HCT116 (cell line): ENCODE data around the gene ZNF784. TPM values are rescaled to one million over a fixed set of nuclear protein-coding genes. Genes with fewer than 3 reads are reported as not detected.

Experiments
- ATAC-seq: fragments of 200-7000 bp; cut with Tn5 transposase; 2 replicates; pipeline ENCODE4 v1.9.1; 2020; ENCODE audit warnings: mild to moderate bottlenecking, moderate library complexity
- BruUV-seq: library from RNA; stranded (reverse); fragments of 400-500 nt; replicated peaks from 2 replicates; lab custom pipeline; 2021; lab: Mats Ljungman, UMichigan
- CTCF ChIA-PET: fragments of 300-600 bp; sonication (Branson Sonifier 250); formaldehyde crosslinking; loops from one replicate; lab custom pipeline; 2021; ENCODE audit warnings: antibody characterized with exemption; lab: Charles Lee
- POLR2A ChIA-PET: fragments of 300-600, 350-600 bp; sonication (Branson Sonifier 250); formaldehyde crosslinking; loops from one replicate; lab custom pipeline; 2021; ENCODE audit warnings: antibody characterized with exemption; lab: Charles Lee
- RAD21 ChIA-PET, 2 experiments: fragments of 300-600 bp; sonication (Branson Sonifier 250); formaldehyde crosslinking; loops; one replicate each; lab custom pipeline; 2023; ENCODE audit warnings: low total read pairs in 2 of 2; ENCODE audit not compliant: uncharacterized antibody in 2 of 2, unreplicated experiment in 2 of 2, low non-redundant PET in 1 of 2; lab: Charles Lee
- DNase-seq: peaks from one replicate; pipeline ENCODE4 v3.0.0-alpha.2; 2010; ENCODE audit warnings: low read depth, low spot score
- H2AFZ ChIP-seq: fragments of 200-600 bp; shearing (Covaris generic), sonication (generic); 2 replicates; pipeline ENCODE4 v1.6.1; 2017; ENCODE audit warnings: low read depth, mixed run types, mixed read lengths, antibody characterized with exemption, low read length; ENCODE audit not compliant: poor library complexity, severe bottlenecking
- H3K27ac ChIP-seq: 2 replicates; pipeline ENCODE4 v1.5.1; 2012; ENCODE audit warnings: low read depth, low read length
- H3K27me3 ChIP-seq: fragments of 200-600 bp; sonication (generic); 2 replicates; pipeline ENCODE4 v1.6.1; 2016; ENCODE audit warnings: mixed run types, low read length, mixed read lengths; ENCODE audit not compliant: insufficient read depth
- H3K36me3 ChIP-seq, 2 experiments: fragments of 200-500 bp in 1 of 2; fragments of 200-600 bp in 1 of 2; sonication (Bioruptor generic) in 1 of 2; sonication (generic) in 1 of 2; 2 replicates each; pipeline versions ENCODE4 v1.5.1 to v1.6.1; 2014 to 2016; ENCODE audit warnings: low read length in 2 of 2, inconsistent platforms in 1 of 2, mixed read lengths in 1 of 2, mixed run types in 1 of 2; ENCODE audit not compliant: insufficient read depth in 2 of 2, control insufficient read depth in 1 of 2
- H3K4me1 ChIP-seq, 2 experiments: fragments of 200-600 bp in 1 of 2; sonication (generic) in 1 of 2; 2 replicates each; pipeline versions ENCODE4 v1.5.1 to v1.6.1; 2012 to 2017; ENCODE audit warnings: low read length in 2 of 2, inconsistent platforms in 1 of 2, mild to moderate bottlenecking in 1 of 2, mixed read lengths in 1 of 2, mixed run types in 1 of 2, moderate library complexity in 1 of 2; ENCODE audit not compliant: insufficient read depth in 2 of 2, control insufficient read depth in 1 of 2
- H3K4me2 ChIP-seq: fragments of 200-600 bp; sonication (generic); 2 replicates; pipeline ENCODE4 v1.6.1; 2017; ENCODE audit warnings: mixed run types, low read length, mixed read lengths
- H3K4me3 ChIP-seq, 2 experiments: fragments of 200-600 bp in 1 of 2; sonication (generic) in 1 of 2; replicated peaks in 1 of 2; 2 replicates each; pipeline ENCODE4 v1.5.1; 2011 to 2016; ENCODE audit warnings: low read length in 2 of 2, control low read depth in 1 of 2, low read depth in 1 of 2, mild to moderate bottlenecking in 1 of 2, mixed read lengths in 1 of 2, mixed run types in 1 of 2
- H3K79me2 ChIP-seq: fragments of 200-600 bp; sonication (generic); 2 replicates; pipeline ENCODE4 v1.6.1; 2017; ENCODE audit warnings: mild to moderate bottlenecking, mixed run types, low read length, moderate library complexity, mixed read lengths; ENCODE audit not compliant: insufficient read depth
- H3K9ac ChIP-seq: fragments of 200-600 bp; sonication (generic); 2 replicates; pipeline ENCODE4 v1.6.1; 2016; ENCODE audit warnings: low read length, mixed read lengths
- H3K9me2 ChIP-seq: fragments of 200-600 bp; sonication (generic), shearing (Covaris generic); 2 replicates; pipeline ENCODE4 v1.6.1; 2017; ENCODE audit warnings: mixed run types, mild to moderate bottlenecking, moderate library complexity; ENCODE audit not compliant: insufficient read depth
- H3K9me3 ChIP-seq, 2 experiments: fragments of 200-500 bp in 1 of 2; fragments of 200-600 bp in 1 of 2; sonication (Bioruptor generic) in 1 of 2; sonication (generic) in 1 of 2; 2 replicates each; pipeline ENCODE4 v1.6.1; 2014 to 2017; ENCODE audit warnings: low read length in 2 of 2, mixed read lengths in 2 of 2, inconsistent platforms in 1 of 2, low read depth in 1 of 2, mild to moderate bottlenecking in 1 of 2, mixed run types in 1 of 2, moderate library complexity in 1 of 2; ENCODE audit not compliant: control insufficient read depth in 1 of 2, insufficient read depth in 1 of 2
- H4K20me1 ChIP-seq: fragments of 200-600 bp; sonication (generic), shearing (Covaris generic); 2 replicates; pipeline ENCODE4 v1.6.1; 2017; ENCODE audit warnings: mixed run types, mild to moderate bottlenecking, moderate library complexity; ENCODE audit not compliant: insufficient read depth
- CEBPB ChIP-seq: IDR thresholded peaks from 2 replicates; pipeline ENCODE4 v1.6.1; 2012; ENCODE audit warnings: low read depth
- CTCF ChIP-seq, 3 experiments: fragments of 200-600 bp in 1 of 3; sonication (generic) in 1 of 3; IDR thresholded peaks in 2 of 3; conservative IDR thresholded peaks in 1 of 3; 2 replicates each; pipeline ENCODE4 v1.5.1; 2012 to 2017; ENCODE audit warnings: low read depth in 2 of 3, low read length in 2 of 3, antibody characterized with exemption in 1 of 3, borderline replicate concordance in 1 of 3, control low read depth in 1 of 3, mild to moderate bottlenecking in 1 of 3, mixed read lengths in 1 of 3, mixed run types in 1 of 3, moderate library complexity in 1 of 3; ENCODE audit not compliant: insufficient read depth in 1 of 3
- EGR1 ChIP-seq: IDR thresholded peaks from 2 replicates; pipeline ENCODE4 v1.6.1; 2012; ENCODE audit warnings: low read depth
- EZH2 ChIP-seq: fragments of 200-600 bp; sonication (generic); IDR thresholded peaks from 2 replicates; pipeline ENCODE4 v1.6.1; 2017; ENCODE audit warnings: antibody characterized with exemption, mixed run types
- EZH2phosphoT487 ChIP-seq: fragments of 200-600 bp; IDR thresholded peaks from 2 replicates; pipeline ENCODE4 v1.6.1; 2018; ENCODE audit warnings: antibody characterized with exemption, borderline replicate concordance
- POLR2A ChIP-seq: IDR thresholded peaks from 2 replicates; pipeline ENCODE4 v1.7.0; 2011; ENCODE audit warnings: borderline replicate concordance; ENCODE audit not compliant: insufficient read depth, insufficient read length; ENCODE audit errors: extremely low read depth
- POLR2AphosphoS5 ChIP-seq: IDR thresholded peaks from 2 replicates; pipeline ENCODE4 v1.6.1; 2011; ENCODE audit warnings: mild to moderate bottlenecking, low read depth, low read length, moderate library complexity
- RAD21 ChIP-seq: IDR thresholded peaks from 2 replicates; pipeline ENCODE4 v1.6.1; 2012; ENCODE audit warnings: low read depth, mild to moderate bottlenecking
- SP1 ChIP-seq: IDR thresholded peaks from 2 replicates; pipeline ENCODE4 v1.6.1; 2012; ENCODE audit warnings: low read depth
- SRF ChIP-seq: IDR thresholded peaks from 2 replicates; pipeline ENCODE4 v1.6.1; 2012; ENCODE audit warnings: low read depth
- YY1 ChIP-seq: IDR thresholded peaks from 2 replicates; pipeline ENCODE4 v1.6.1; 2011; ENCODE audit warnings: low read length, low read depth, moderate library complexity, mild to moderate bottlenecking; ENCODE audit not compliant: insufficient replicate concordance; ENCODE audit errors: extremely low read depth
- ZFX ChIP-seq: fragments of 450-650 bp; IDR thresholded peaks from 2 replicates; pipeline ENCODE4 v1.6.1; 2017
- intact Hi-C: fragments of 100-400 bp; cut with micrococcal nuclease; formaldehyde crosslinking; loops from 2 replicates; pipeline ENCODE4 v1.10.0; 2022
- total RNA-seq: library from RNA; stranded (reverse); gene quantifications from one replicate; pipeline ENCODE4 v1.2.1, GENCODE V29; 2021; ENCODE audit not compliant: unreplicated experiment
- TF ChIP-seq, protein P1 (sequence below): IDR thresholded peaks from 2 replicates; pipeline ENCODE4 v1.6.1; 2012

Gene ZNF784
- total RNA-seq, 1 experiment from 2014 or later = 5.3 TPM

DNA sequence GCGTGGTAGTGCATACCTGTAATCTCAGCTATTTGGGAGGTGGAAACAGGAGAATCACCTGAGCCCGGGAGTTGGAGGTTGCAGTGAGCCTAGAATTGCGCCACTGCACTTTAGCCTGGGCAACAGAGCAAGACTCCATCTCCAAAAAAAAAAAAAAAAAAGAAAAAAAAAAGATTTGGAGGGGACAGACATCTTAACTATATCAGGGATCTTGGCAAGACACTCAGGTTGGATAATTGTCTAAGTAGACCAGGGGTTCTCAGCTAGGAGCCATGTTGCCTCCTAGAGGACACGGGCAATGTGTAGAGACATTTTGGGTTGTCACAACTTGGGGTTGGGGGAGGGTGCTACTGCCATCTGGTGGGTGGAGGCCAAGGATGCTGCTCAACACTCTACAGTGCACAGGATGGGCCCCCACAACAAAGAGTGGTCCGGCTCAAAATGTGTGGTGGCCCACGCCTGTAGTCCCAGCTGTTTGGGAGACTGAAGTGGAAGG is 14.5 kb upstream of the ZNF784 start:
- ChIA-PET POLR2A (no interaction called here), RAD21 (no interaction called here), CTCF (no interaction called here)
- Histone ChIP-seq H3K4me2 (peak overlapping the region; percentile 75), H3K9me2 (no peaks in the 10 kb centered on the region), H3K36me3 (0 out of 4 replicates have a peak, but pooled peaks cover 0 to 3% of the 10 kb centered on the region in 2 experiments), H3K9ac (no peak overlapping the region), H3K4me1 (peaks cover 24 to 60% of the 10 kb centered on the region in 2 experiments), H3K9me3 (no peaks in the 10 kb centered on the region), H4K20me1 (no peaks in the 10 kb centered on the region), H3K79me2 (peaks cover 73% of the 10 kb centered on the region), H3K27ac (peak overlapping the region; percentile 96), H3K27me3 (no peaks in the 10 kb centered on the region), H3K4me3 (peak overlapping the region; percentile 9 to 17; a peak in 2 of 4 replicates), H2AFZ (no peak overlapping the region)
- no TSS peak for BruUV-seq
- intact Hi-C loops = loop anchor here (10.0 kb wide), 2 partner anchors 494 to 984 kb away; partner anchors contain the start of gene TNNT1
- peak; percentile 26 for ATAC-seq
- peak; percentile 45 for TF ChIP-seq POLR2AphosphoS5
- peak; percentile 78 to 85 (median 81) for TF ChIP-seq CTCF (IDR thresholded peaks at IDR 0.05 in 2 of 3, conservative IDR thresholded peaks at IDR 0.05 in 1 of 3; ENCODE audit: borderline replicate concordance in 1 of 3, insufficient read depth in 1 of 3, low read depth in 2 of 3, low read length in 2 of 3)
- TF ChIP-seq, protein P1, sequence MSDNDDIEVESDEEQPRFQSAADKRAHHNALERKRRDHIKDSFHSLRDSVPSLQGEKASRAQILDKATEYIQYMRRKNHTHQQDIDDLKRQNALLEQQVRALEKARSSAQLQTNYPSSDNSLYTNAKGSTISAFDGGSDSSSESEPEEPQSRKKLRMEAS = 0 out of 2 replicates have a peak, but pooled peaks have one; percentile 28
- no peak for TF ChIP-seq POLR2A
- TF ChIP-seq YY1 = peak; percentile 87
- no peak for DNase-seq

DNA sequence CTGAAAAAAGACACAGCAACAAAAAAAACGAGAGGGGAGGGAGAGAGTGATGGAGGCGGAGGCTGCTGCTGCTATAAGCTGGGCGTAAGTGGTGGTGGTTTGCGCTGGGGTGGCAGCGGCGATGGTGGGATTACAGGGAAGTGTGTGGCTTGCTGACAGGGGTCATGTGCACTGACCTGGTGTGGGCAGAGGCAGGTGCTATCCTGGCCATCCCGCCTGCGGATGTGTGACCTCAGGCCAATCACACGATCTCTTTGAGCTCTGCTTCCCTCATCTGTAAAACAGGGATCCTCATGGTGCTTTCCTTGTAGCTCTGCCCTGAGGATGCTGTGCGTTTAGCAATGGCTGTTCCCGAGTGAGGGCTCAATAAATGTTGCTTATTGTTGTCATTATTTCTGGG is 13.2 kb upstream of the ZNF784 start:
- no peaks in the 10 kb centered on the region for H3K27me3 ChIP-seq
- no peak overlapping the region for H3K27ac ChIP-seq
- CTCF ChIA-PET = interaction anchor here (1.9 kb wide), 1 partner anchor 17 kb away, joined by 7 read pairs; the partner anchor contains the start of gene U2AF2
- no peak overlapping the region for H3K4me3 ChIP-seq
- no peak for ATAC-seq
- no peak overlapping the region for H3K9ac ChIP-seq
- H3K9me2 ChIP-seq = no peaks in the 10 kb centered on the region
- H2AFZ ChIP-seq = no peak overlapping the region
- no peaks in the 10 kb centered on the region for H4K20me1 ChIP-seq
- peaks cover 60% of the 10 kb centered on the region for H3K79me2 ChIP-seq
- RAD21 ChIA-PET = no interaction called here
- no TSS peak for BruUV-seq
- no peak overlapping the region for H3K4me2 ChIP-seq
- intact Hi-C loops = loop anchor here (10.0 kb wide), 2 partner anchors 493 to 983 kb away; partner anchors contain the start of gene TNNT1
- DNase-seq = no peak
- H3K36me3 ChIP-seq = 0 out of 4 replicates have a peak, but pooled peaks cover 0 to 3% of the 10 kb centered on the region in 2 experiments
- no peaks in the 10 kb centered on the region for H3K9me3 ChIP-seq
- H3K4me1 ChIP-seq = peaks cover 26 to 55% of the 10 kb centered on the region in 2 experiments
- POLR2A ChIA-PET = no interaction called here
- no peak for TF ChIP-seq ZFX
- TF ChIP-seq EGR1 = no peak
- TF ChIP-seq CTCF (IDR thresholded peaks at IDR 0.05 in 2 of 3, conservative IDR thresholded peaks at IDR 0.05 in 1 of 3; ENCODE audit: borderline replicate concordance in 1 of 3, insufficient read depth in 1 of 3, low read depth in 2 of 3, low read length in 2 of 3) = no peak
- no peak for TF ChIP-seq YY1
- no peak for TF ChIP-seq EZH2
- no peak for TF ChIP-seq POLR2AphosphoS5
- no peak for TF ChIP-seq RAD21
- TF ChIP-seq, protein P1 = no peak
- no peak for TF ChIP-seq EZH2phosphoT487
- TF ChIP-seq SP1 = no peak
- TF ChIP-seq CEBPB = no peak
- TF ChIP-seq SRF = no peak
